OCI-LY7 (cell line): ENCODE measurements around the gene GNG12. TPM values are rescaled to one million over a fixed set of nuclear protein-coding genes. Genes with fewer than 3 reads are reported as not detected.

Source experiments
- small RNA-seq: library from RNA; depleted of rRNA; stranded (forward); fragments of <200 nt; gene quantifications from one replicate; pipeline ENCODE3, GENCODE V24; 2014
- total RNA-seq, 2 experiments: library from RNA; depleted of rRNA in 1 of 2; stranded (reverse); fragments of >200 nt in 1 of 2; shearing (Covaris generic) in 1 of 2; gene quantifications; 2 replicates each; pipeline ENCODE4 v1.2.3, GENCODE V29; 2014 to 2022

The GNG12 gene
- total RNA-seq, 2 experiments from 2014 or later: 0.10 TPM; not detected in 1

Small RNAs within 50 kb of the gene (small RNA-seq; reads per million reads assigned to genes)
- gene RN7SL392P (not detected), gene RNU7-80P (not detected)

Other genes with a start within 250 kb of the GNG12 start
- 46.8 and 60.7 TPM in 2 replicates for gene GADD45A, start 148.3 kb downstream of the GNG12 start, total RNA-seq (2014; rRNA removed; shearing (Covaris generic))
- 48.6 and 54.9 TPM in 2 replicates for gene GADD45A, start 148.3 kb downstream of the GNG12 start, total RNA-seq (2022)
- not detected in 2 replicates for gene DIRAS3, start 217.2 kb upstream of the GNG12 start, total RNA-seq (2014; rRNA removed; shearing (Covaris generic))
- gene DIRAS3, start 217.2 kb upstream of the GNG12 start, total RNA-seq (2022): not detected in 2 replicates